Activated T-helper 1 cell treated with anti-CD3 and anti-CD28 coated beads, Interleukin-2, amount 50 U/mL, for 16 hours (primary cell): Measurements from ENCODE around the gene NPHP1.
"Not testable (repeated sequence)": the region's sequence is repeated elsewhere in the genome, so short reads cannot be mapped to it uniquely, and the experiment has no call there.

Source experiments
- DNase-seq, 2 donors: peaks; one replicate each; pipeline ENCODE4 v3.0.0-alpha.2; 2020; ENCODE audit warnings: low read depth in 1 of 2, low spot score in 1 of 2

The NPHP1 gene

DNA sequence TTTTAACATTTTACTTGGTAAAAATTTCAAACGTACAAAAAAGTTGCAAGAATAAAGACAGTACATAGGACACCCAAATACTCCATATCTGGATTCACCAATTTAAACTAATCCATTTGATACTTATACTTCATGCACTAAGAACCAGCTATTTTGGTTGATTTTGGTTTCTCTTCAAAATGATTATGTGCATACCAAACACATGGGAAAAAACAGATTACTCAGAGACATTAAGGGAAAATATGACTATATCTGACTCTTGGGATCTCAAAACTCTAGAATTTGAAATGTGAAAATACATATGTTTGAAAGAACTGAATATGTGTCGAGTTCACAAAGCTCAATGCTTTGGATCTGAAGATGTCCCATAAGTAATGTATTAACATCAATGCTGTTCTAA is 73.6 kb downstream of the NPHP1 start:
- no peak for DNase-seq

- DNase-seq, result no peak
Observed at GRCh38 chr2:110130757-110131156, 74.1 kb downstream of the NPHP1 start.

DNA sequence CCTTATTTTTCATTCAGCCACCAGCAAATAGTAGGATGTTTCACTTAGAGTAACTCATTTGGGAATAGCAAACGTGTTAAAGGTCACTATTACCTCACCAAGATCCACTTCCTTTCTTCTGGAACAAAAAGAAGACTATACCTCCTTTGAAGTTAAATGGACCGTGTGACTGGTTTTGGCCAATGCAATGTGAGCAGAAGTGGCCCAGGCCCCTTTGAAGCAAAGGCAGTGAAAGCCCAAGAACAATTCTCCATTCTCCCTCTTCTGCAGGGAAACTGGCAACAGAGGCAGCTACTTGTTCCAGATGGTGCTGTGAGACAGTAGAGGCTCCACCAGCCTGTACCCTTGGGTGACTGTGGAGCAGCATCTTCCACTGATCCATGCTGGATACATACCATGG is 77.9 kb downstream of the NPHP1 start:
- DNase-seq, result no peak

DNA sequence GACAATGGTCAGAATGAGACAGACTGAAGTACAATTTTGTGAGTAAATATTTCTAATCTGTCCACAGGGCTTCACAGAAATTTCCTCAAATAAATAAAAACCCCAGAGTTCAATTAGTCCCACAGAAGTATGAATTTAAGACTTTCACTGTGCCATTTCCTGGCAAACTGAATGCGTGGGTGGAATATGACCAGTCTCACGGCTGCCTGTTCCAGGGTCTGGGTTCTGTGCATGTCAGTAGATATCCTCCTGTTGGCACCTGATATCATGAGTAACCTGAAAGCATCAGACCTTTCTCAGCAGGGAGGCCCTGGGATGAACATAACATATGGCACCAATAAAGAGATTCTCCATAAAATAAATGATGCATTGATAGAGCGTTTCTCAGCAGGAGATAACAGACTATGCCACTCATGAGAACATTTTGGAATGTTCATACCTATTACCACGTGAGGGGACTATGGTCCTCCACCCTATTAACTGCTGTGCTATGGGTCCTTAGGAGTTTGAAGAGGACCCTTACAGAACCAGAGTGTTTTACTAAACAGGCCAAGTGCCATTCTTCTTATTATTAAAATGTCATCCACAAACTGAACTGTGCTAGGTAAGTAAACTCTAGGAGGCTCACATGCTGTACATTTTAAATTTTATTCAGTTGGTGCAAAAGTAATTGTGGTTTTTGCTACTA is 78.6 kb downstream of the NPHP1 start:
- DNase-seq, result no peak

- DNase-seq, result no peak
Observed at GRCh38 chr2:110124939-110125691, 79.7 kb downstream of the NPHP1 start.

GRCh38 chr2:110124038-110124825 is 80.6 kb downstream of the NPHP1 start:
- DNase-seq, result no peak

- no peak for DNase-seq
Observed at GRCh38 chr2:110121592-110121991, 83.2 kb downstream of the NPHP1 start.

DNA sequence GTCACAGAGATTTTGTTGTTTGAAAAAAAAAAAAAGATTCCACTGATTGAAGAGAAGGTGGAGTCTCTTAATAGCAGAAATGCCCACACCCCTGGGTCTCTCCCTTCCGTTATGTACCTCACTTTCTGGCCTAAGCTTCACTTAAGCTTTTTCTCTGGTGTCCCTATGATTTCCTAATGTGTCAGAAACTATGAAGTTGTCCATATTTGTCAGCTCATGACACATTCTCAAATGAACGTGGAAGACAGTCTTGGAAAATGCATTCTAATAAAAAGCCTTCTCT is 83.8 kb downstream of the NPHP1 start:
- DNase-seq, result no peak

- DNase-seq, result no peak
Observed at GRCh38 chr2:110120171-110121051, 84.4 kb downstream of the NPHP1 start.

DNA sequence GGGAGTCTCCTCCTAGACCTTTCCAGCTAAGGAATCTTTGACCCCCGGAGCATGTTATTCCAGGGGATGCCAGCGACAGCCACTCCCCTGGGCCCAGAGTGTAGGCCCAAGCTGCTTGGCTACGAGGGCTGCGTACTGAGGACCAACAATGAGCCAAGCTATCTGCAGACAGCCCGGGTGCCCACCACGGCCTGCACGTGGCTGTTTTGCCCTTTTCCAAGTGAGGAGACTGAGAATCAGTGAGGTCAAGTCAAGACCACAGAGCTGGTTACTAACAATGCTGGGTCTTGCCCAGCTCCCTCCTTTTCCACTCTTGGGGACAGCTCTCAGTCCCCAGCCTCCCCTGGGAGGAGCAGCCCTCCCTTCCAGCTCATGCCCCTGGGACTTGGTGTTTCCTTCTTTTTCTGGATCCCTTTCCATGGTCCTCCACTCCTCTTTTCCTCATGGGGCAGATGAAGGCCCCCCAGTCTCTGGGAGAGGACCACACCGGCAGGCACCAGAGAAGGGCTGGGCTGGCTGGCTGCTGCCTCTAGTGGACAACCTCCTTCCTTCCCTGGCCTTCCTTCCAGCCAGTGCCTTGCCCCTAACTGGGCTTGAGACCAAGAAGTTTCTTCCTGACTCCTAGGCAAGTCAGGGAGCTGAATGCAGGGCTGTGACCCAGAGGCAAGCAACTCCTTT is 88.6 kb downstream of the NPHP1 start:
- DNase-seq, result no peak

- no peak for DNase-seq
Observed at GRCh38 chr2:110115291-110116032, 89.4 kb downstream of the NPHP1 start, which contains the start of gene MALL. Gene MALL (minus strand): TSS chr2:110115822. CDS start chr2:110115792, 30 bp downstream.

DNA sequence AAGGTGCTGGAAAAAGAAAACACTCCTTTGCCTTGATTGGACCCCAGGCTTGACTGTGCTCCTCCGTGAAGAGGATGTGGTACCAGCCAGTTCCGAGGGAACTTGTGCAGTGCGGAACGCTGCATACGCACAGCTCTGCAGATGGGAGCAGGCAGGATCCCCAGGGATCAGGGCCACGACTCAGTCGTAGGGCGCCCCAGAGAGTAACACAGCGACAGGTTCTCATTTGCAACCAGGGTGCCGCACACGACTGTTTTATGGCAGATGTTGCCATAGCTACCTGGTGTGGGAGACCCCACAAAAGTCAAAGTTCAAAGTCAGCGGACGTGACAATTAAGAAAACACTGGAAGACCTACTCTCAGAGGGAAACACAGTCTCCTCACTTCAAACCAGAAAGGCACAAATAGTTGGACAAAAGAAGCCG is 90.0 kb downstream of the NPHP1 start:
- no peak for DNase-seq

DNA sequence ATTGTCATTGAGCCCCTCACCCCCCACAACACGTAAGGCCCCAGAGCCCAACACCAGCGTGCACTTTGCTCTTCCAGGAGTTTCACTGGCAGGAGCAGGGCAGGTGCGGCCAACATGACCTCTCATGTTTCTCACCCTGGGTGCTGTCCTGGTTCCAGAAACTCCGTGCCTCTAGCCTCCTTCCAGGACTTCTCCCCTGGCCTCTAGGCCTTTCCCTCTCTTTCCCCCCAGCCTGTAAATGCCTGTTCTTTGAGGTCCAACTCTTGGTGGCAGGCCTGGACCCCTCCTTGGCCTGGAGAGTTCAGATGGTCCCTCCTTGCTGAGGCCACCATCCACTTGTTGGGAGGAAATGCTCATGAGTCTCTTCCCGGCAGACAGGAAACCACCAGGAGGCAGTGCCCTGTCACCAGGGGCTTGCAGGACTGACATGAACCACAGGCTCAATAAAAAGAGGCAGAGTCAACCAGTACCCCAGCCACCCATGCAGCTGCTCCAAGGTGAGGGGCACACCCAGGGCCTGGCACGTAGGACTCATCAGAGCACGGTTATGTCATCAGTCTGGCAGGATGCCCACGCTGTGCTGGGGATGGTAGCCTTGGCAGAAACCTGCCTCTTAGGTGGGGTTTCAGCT is 90.7 kb downstream of the NPHP1 start:
- no peak for DNase-seq

- DNase-seq, result not testable (repeated sequence)
Observed at GRCh38 chr2:110108291-110108690, 96.5 kb downstream of the NPHP1 start.

- no peak for DNase-seq
Observed at GRCh38 chr2:110107092-110108079, 97.4 kb downstream of the NPHP1 start.

DNA sequence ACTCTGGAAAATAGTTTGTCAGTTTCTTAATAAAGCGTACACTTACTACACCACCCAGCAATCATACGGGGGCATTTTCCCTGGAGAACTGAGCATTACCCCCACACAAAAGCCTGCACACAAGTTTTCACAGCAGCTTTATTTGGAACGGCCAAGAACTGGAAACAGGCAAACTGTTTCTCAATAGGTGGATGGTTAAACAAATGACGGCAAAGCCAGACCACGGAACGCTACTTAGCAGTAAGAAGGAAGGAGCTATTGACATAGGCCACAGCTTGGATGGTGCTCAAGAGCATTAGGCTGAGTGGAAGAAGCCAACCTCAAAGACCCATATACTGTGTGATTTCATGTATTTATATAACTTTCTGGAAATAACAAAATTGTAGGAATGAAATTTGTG is 98.2 kb downstream of the NPHP1 start:
- DNase-seq, result no peak

DNA sequence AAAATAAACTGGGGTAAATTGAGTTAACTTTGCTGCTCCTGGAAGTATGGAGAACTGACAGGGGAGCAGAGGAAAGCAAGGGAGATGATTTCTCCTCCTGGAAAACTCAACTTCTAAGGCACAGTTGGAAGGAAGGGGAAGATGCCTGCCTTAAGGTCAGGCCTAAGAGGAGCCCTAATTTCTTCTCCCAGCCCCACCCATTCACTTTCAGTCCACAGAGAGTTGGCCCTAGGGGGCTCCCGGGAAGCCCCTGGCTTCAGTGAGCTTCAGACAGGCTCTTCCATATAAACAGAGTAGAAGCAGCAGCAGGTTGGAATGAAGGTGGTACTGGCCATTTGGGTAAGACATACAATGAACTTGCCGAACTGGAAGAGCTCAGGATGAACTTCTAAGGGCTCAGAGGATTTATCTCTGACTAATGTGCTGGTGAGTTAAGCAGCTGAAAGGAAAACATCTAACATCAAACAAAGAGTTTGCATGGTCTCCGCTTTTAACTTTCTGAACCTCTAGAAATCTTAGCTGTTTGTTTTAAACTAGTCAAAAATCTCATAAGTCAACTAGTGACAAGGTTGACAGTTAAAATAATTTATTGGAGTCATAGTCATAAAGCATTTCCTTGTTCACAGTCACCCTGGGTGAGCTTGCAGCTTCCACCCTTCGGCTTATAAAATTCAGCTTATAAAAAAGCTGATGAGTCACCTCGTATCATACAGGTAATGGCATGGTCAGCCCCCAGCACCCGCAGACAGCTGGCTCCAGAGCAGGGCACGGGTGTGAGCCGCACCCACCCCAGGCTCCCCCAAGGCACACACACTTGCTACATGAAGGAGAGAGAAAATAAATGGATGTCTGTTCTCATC is 99.0 kb downstream of the NPHP1 start:
- no peak for DNase-seq
